HL-60 (cell line): ENCODE results near the gene NT5C.

Experiments used
- DNase-seq, 2 experiments: peaks; one replicate each; pipeline ENCODE4 v3.0.0-alpha.2; 2010 to 2020; ENCODE audit warnings: low read depth in 1 of 2, low spot score in 1 of 2
- H3K27ac ChIP-seq: fragments of 250-450 bp; sonication (Bioruptor Pico); replicated peaks from 2 replicates; pipeline ENCODE4 v1.5.1; 2020; ENCODE audit warnings: mild to moderate bottlenecking, moderate library complexity
- H3K27me3 ChIP-seq: fragments of 250-450 bp; sonication (Bioruptor Pico); 2 replicates; pipeline ENCODE4 v1.5.1; 2021; ENCODE audit warnings: mild to moderate bottlenecking, moderate library complexity; ENCODE audit not compliant: insufficient read depth, poor library complexity, severe bottlenecking
- H3K4me3 ChIP-seq: replicated peaks from 2 replicates; pipeline ENCODE4 v1.5.1; 2011; ENCODE audit warnings: mild to moderate bottlenecking, control low read depth, low read length; ENCODE audit not compliant: insufficient read depth
- CTCF ChIP-seq: IDR thresholded peaks from one replicate; pipeline ENCODE4 v1.5.1; 2011; ENCODE audit warnings: low read length, control low read depth, inconsistent platforms; ENCODE audit not compliant: insufficient read depth
- GABPA ChIP-seq: IDR thresholded peaks from 2 replicates; pipeline ENCODE4 v1.6.1; 2012; ENCODE audit warnings: low read depth
- POLR2AphosphoS5 ChIP-seq: IDR thresholded peaks from 2 replicates; pipeline ENCODE4 v1.6.1; 2012; ENCODE audit warnings: low read depth
- REST ChIP-seq: IDR thresholded peaks from 2 replicates; pipeline ENCODE4 v1.6.1; 2012; ENCODE audit warnings: low read depth; ENCODE audit not compliant: insufficient replicate concordance
- SPI1 ChIP-seq: IDR thresholded peaks from 2 replicates; pipeline ENCODE4 v1.6.1; 2012; ENCODE audit warnings: low read depth, mild to moderate bottlenecking, borderline replicate concordance

NT5C gene

GRCh38 chr17:75087182-75087557 lies 44.4 kb downstream of the NT5C start:
- no peak overlapping the region for H3K4me3 ChIP-seq
- no peaks in the 10 kb centered on the region for H3K27me3 ChIP-seq
- TF ChIP-seq GABPA: no peak
- no peak for TF ChIP-seq REST
- TF ChIP-seq SPI1: no peak
- TF ChIP-seq POLR2AphosphoS5: no peak
- TF ChIP-seq CTCF: no peak
- H3K27ac ChIP-seq: peak overlapping the region; percentile 71
- no peak for DNase-seq

GRCh38 chr17:75086496-75087181 lies 44.9 kb downstream of the NT5C start:
- H3K27me3 ChIP-seq: no peaks in the 10 kb centered on the region
- DNase-seq: no peak
- H3K27ac ChIP-seq: peak overlapping the region; percentile 71; the same call in 1 of the 2 replicates
- TF ChIP-seq GABPA: no peak
- no peak for TF ChIP-seq POLR2AphosphoS5
- no peak for TF ChIP-seq REST
- no peak for TF ChIP-seq SPI1
- no peak for TF ChIP-seq CTCF
- H3K4me3 ChIP-seq: no peak overlapping the region

GRCh38 chr17:75084039-75084660 lies 47.4 kb downstream of the NT5C start:
- TF ChIP-seq SPI1: no peak
- no peak for DNase-seq
- Histone ChIP-seq H3K4me3 (no peak overlapping the region), H3K27me3 (no peaks in the 10 kb centered on the region), H3K27ac (no peak overlapping the region)

- Histone ChIP-seq H3K27ac (no peak overlapping the region), H3K27me3 (no peaks in the 10 kb centered on the region), H3K4me3 (no peak overlapping the region)
- TF ChIP-seq GABPA (no peak), POLR2AphosphoS5 (no peak), SPI1 (no peak), REST (no peak), CTCF (no peak)
- DNase-seq: no peak
Observed at GRCh38 chr17:75082683-75083082, 48.9 kb downstream of the NT5C start.
